DMS 273 treated with DMSO at 0.1 percent for 48 hours (cell line): Measurements from ENCODE around the gene CDS2.

Experiments used
- DNase-seq: peaks from one replicate; lab custom pipeline; 2025; lab: John Stamatoyannopoulos, UW

The CDS2 gene

DNA sequence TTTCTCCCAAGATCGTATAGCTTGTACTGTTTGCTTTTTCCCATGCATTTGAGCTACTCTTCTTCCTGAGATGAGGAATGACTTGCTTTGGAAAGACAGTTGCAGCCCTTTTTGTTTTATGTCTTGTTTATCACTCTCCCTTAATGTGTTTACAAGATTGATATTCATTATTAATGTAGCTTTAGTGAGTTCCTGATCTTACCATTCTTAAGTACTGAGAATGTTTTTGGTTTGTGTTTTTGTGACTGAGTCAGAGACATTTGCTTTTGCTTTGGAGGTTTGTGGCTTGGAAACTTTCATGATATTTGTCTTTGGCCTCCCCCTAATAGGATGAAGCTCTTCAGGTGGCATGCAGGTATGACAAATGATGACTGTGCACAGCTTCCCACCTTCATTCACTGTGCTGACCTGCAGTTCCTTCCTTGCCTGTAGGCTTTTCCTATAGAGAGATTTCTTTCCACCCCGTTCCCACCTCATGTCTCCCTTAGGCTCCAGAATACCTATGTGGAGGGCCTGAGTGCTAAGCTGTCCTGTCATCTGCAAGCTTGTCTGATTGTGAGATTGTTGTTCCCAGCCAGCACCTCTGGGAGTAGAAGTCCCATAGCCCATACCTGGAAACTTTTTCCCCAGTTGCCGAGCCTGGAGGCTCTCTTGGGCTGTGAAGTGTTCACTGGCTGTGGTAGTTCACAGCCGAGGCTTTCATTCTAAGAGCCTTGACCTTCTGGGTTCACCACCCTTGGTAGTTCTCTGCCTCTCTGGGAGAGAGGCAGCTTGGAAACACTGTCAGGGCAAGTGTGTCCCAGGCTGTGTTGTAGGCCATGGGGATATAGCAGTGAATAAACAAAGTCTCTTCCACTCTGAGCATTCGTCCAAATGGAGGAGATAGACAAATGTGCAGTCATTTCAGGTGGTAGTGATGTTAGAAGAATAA is 27.1 kb downstream of the CDS2 start:
- DNase-seq = no peak

DNA sequence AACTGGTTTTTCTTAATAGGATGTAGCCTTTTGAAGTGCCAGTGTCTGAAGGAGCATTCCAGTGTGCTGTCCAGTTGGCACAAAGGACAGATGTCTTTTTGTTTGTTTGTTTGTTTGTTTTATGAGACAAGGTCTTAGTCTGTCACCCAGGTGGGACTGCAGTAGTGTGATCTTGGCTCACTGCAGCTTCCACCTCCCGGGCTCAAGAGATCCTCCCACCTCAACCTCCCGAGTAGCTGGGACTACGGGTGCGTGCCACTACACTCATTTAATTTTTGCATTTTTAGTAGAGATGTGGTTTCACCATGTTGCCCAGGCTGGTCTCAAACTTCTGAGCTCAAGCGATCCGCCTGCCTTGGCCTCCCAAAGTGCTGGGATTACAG is 27.7 kb downstream of the CDS2 start:
- no peak for DNase-seq

DNA sequence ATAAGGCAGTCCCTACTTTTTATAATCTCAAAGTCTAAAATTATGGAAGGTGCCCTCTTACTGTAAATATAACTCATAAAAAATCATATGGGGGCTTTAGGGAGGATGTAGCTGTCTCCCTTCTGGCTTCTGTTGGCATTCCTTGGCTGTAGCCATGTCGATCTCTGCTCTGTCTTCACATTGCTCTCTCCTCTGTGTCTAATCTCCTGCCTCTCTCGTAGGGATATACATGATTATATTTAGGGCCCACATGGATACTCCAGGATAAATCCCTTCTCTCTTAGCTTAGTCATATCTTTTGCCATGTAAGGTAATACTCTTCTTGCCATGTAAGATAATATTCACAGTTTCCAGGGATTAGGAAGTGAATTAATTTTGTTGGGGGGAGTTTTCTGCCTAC is 28.6 kb downstream of the CDS2 start:
- DNase-seq = no peak

GRCh38 chr20:5156675-5157448 is 30.1 kb downstream of the CDS2 start:
- no peak for DNase-seq

DNA sequence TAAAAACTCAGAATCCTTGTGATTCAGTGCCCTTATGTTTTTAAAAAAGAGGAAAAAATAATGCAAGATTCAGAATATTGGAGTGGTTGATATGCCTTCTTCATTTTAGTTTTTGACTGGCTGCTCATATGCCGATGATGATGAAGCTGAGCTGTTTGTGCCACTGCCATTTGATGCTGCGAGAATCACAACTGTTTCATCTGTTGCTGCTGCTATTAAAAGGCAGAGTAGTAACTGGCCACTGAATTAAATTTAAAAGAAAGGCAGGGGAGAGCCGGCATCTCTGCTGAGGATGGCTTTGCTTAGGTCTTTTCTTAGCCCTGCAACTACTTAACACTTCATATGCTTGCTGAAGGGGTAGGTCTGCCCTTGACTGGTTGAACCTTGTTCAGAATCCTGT is 33.1 kb downstream of the CDS2 start:
- no peak for DNase-seq

DNA sequence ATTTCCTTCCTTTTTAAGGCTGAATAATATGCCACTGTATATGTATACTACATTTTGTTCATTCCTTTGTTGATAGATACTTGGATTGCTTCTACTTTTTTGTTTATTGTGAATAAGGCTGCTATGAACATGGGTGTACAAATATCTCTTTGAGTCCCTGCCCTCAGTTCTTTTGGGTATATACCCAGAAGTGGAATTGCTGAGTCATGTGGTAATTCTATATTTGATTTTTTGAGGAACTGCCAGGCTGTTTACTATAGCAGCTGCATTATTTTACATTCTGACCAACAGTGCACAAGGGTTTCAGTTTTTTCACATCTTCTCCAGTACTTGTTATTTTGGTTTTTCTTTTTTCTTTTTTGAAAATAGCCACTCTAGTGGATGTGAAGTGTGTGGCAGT is 34.1 kb downstream of the CDS2 start:
- no peak for DNase-seq

DNA sequence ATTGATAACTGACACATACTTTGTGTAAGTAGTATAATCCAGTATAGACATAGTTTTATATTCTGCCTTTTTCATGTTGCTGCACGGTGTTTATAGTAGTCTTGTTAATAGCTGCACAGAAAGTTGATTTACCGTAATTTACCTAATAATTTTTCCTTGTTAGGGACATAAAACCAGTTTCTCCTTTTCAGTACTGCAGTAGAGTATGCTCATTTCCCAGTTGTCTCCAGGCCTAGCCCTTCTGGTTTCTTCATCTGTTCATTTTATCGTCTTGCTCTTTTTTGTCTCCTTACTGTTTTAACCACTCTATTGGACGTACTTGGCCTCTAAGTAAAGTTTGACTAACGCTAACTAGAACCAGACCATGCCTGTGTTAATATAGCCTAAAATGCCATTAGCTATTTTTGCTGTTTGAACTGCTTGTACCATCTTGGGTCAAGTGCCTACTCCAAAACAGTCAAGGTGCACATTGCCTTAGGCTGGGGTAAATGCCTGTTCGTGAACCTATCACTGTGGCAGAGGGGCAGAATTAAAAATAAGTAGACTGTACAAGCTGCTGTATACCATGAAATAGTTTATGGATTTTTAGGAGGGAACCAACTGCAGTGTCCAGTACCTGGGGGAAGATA is 34.8 kb downstream of the CDS2 start:
- DNase-seq = no peak

DNA sequence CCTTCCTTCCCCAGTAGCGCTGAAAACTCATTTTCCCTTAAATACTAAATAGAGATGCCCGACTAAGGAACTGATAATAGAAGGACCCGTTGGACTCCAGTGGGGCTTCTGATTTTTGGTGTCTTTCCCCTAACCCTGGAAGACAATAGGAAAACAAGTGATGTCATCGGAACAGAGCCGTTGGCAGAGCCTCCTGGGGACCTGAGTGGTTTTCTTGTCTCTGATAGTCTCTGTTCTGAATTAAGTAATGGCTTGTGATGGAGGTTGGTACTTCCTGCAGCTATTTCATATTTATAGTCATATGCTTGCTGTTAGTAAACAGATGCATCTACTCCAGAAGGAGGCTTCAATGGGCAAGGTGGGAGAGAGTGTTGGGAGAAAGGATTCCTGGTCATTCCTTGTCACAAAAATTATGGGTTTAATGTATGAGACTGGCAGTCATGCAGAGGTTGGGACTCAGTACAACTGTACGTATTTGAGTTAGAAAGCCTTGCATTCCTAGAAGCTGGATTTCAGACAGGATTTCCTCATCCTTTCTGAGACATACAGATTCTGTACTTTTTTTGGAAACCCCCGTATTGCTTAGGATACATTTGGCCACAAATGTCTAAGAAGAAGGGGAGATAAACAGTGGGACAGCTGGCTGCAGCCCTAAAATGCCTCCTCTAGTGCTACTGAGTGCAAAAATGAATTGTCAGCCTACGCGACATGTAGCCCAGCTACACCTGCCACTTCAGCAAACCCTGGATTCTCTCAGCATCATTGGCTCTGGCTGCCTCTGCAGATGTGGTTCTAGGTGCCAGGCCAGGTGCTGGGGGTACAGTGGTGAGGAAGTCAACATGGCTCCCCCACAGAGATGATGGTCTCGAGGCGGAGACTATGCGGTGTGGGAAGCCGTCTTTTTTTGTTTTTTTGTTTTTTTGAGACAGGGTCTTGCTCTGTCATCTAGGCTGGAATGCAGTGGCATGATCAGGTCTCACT is 38.1 kb downstream of the CDS2 start:
- DNase-seq = no peak

DNA sequence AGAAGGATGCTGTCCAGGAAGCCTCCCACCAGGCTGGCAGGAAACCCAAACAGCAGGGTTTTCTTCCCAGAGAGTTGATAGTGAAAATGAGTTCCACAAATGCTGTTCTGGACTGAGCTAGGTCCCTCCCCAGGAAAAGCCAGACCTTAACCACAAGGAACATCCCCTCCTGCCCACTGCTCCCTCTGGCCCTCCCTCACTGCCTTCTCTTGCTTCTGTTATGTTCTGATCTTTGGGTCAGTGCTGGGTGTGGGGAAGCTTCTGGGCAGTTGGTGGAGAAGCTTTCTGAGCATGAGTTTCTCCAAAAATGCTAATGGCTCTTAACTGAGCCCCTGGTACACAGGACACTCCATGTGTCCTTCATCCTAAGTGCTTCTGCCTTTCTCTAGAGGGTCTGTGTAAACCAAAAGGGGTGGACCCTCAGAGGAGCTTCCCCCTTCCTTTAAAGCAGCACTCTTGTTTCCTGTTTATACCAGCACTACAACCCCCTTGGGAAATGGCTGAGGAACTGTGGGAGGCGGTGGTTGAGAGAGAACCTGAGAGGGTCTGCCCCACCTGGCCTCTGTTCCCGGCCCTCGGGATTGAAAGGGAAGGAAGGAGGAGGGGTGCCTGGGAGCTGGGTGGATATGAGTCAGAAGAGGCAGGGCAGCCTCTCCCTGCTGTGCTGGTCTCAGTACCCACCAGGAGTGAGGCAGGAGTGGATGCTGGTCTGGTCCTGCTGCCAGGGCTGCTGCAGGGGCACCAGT is 42.0 kb downstream of the CDS2 start:
- peak; percentile 2 for DNase-seq

DNA sequence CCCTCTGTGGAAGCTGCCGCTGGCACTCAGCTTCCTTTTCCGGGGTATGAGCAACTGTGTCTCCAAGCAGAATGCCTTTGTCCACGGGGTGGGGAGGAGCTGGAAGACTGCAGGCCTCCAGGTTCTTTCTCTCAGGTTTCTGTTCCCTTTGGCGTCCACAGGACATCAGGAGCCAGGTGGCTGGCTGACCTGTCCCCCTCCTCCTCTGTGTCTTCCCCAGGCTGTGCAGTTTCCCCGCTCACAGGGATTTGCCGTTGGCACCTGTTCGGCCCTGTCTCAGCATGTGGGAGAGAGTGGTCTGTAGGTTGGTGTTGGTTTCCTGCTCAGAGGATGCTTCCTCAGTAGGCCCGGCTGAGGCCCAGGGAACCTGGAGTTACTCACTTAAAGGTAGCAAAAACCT is 43.5 kb downstream of the CDS2 start:
- DNase-seq = no peak

DNA sequence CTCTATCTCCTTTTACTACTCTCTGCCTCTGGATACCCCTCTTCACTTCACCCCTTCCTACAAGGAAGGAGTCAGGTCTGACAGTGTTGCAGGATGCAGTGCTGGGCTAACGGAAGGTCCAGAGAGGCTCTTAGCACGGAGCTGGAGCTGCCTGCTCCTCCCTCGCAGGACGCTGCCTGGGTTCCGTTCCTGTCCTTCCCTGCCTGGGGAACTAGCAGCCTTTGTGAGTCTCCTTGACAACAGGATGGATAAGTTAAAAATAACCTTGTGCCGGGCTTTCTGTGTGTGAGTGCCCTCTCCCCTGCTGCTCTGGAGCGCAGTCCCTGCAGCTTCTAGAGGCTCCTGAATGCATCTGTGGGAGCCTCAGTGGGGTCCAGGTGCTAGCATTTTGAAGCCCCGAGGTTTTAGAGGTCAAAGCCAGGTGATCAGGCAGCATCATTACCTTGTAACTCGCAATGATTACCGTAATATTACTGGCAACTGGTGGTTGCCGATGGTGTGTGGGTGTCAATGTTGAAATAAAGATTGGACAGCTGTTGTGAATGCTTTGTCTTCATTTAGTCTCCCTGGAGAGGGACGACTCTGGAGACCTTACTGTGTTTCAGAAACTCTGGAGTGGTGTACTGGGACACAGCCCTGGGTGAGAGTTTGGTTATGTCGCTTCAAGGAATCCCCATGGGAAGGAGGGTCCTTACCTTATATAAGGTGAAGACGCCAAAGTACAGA is 44.4 kb downstream of the CDS2 start:
- no peak for DNase-seq

DNA sequence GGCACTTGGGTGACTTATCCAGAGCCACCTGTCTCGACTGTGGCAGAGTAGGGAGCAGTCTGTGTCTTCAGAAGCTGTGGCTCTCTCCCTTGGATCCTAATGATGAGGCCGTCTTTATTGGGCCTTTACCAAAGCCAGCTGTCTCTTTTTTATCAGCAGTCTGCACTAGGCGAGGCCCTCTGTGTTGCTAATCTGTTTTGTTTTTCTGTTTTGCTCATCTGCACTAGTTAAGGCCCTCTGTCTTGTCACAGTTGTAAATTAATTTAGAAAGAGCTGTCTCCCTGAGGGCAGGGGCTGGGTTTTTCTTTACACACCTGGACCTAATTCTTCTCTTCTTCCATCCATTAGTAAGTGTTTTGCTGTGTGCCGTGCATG is 45.0 kb downstream of the CDS2 start:
- no peak for DNase-seq

DNA sequence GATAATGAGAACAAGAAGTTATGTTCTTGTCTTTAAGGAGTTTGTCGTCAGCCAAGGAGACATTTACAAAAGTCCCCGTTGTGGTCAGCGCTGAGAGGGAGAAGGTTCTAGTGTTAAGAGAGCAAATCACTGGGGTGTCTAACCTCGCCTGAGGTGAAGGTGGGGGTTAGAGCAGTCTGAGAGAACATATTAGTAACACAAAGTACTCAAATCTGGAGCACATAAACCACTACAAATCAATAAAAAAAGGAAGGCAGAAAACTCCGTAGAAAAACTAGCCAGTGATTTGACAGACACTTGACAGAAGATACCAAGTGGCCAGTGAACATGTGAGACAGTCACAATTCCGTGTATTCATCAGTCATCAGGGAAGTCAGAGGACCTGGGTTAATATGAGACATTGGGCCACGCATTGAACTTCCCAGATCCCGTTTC is 45.4 kb downstream of the CDS2 start:
- DNase-seq = no peak

DNA sequence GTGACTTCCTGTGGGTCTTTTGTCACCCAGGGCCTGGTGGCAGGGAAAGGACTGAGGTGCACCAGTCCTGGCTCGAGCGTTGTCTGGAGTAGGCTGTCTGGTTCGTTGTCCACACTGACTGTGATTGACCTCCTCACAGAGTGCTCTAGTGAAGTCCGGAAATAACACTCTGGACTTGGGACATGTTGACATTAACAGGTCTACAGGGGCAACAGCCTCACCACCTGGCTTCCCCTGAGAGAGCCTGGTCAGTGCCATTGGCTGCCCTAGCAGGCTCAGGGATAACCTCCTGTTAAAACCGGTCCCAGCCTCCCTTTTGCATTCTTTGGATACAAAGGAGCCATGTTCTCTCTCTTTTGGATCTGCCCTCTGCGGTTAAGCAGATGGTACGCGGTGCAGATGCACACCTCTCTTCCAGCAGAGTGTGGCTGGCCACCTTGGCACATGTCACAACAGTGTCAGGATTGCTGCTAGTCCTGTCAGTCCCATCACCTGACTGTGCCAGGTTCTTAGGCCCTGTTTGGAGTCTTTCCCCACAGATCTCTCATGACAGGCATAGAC is 46.2 kb downstream of the CDS2 start:
- DNase-seq = no peak

GRCh38 chr20:5173751-5174150 is 46.9 kb downstream of the CDS2 start:
- DNase-seq = no peak

- DNase-seq = no peak
Measured at GRCh38 chr20:5177071-5177470, 50.3 kb downstream of the CDS2 start.

- DNase-seq = no peak
Measured at GRCh38 chr20:5178046-5178445, 51.2 kb downstream of the CDS2 start.

- no peak for DNase-seq
Measured at GRCh38 chr20:5180421-5180820, 53.6 kb downstream of the CDS2 start.

DNA sequence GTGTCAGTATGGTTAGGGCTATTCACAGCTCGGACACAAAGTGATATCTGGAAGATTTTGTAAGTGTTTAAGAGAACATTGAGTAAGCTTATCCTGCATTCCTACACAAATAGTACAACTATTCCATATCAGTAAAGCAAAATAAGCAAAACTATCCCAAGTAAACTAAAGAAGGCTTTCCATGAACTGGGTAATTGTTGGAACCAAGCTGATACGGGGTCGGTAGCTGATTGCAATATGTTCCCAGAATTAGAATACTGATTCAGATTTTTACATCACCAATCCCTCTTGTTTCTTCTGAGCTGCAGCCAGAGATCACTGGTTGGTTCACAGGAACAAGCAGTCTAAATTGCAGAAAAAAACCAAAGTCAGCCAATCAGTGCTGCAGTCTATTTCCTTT is 54.1 kb downstream of the CDS2 start:
- DNase-seq = no peak

GRCh38 chr20:5181492-5181891 is 54.7 kb downstream of the CDS2 start:
- DNase-seq = no peak
